Neural progenitor cell (in vitro differentiated cells): ENCODE measurements around the gene DDAH1. TPM values are rescaled to one million over a fixed set of nuclear protein-coding genes. Genes with fewer than 3 reads are reported as not detected.

ENCODE experiments used
- DNase-seq: peaks from one replicate; pipeline ENCODE4 v3.0.0-alpha.2; 2016; ENCODE audit warnings: low spot score
- H2AFZ ChIP-seq: fragments of 200-600 bp; sonication (generic); replicated peaks from 2 replicates; pipeline ENCODE4 v1.6.1; 2016; ENCODE audit warnings: antibody characterized with exemption
- H3F3A ChIP-seq: fragments of 200-600 bp; sonication (generic); 2 replicates; pipeline ENCODE4 v1.6.1; 2016; ENCODE audit warnings: antibody characterized with exemption, low read depth
- H3K27ac ChIP-seq: fragments of 200-600 bp; sonication (generic); 2 replicates; pipeline ENCODE4 v1.5.1; 2016; ENCODE audit warnings: mild to moderate bottlenecking
- H3K27me3 ChIP-seq: fragments of 200-600 bp; sonication (generic); 2 replicates; pipeline ENCODE4 v1.6.1; 2016; ENCODE audit warnings: mild to moderate bottlenecking, moderate library complexity
- H3K36me3 ChIP-seq: fragments of 200-600 bp; sonication (generic); 2 replicates; pipeline ENCODE4 v1.5.1; 2016
- H3K4me1 ChIP-seq: fragments of 200-600 bp; sonication (generic); 2 replicates; pipeline ENCODE4 v1.6.1; 2016; ENCODE audit warnings: mixed run types
- H3K4me2 ChIP-seq: fragments of 200-600 bp; sonication (generic); 2 replicates; pipeline ENCODE4 v1.6.1; 2016
- H3K4me3 ChIP-seq: fragments of 200-600 bp; sonication (generic); 2 replicates; pipeline ENCODE4 v1.5.1; 2016
- H3K79me2 ChIP-seq: fragments of 200-600 bp; sonication (generic); 2 replicates; pipeline ENCODE4 v1.6.1; 2016; ENCODE audit warnings: low read depth
- H3K9ac ChIP-seq: fragments of 200-600 bp; sonication (generic); 2 replicates; pipeline ENCODE4 v1.6.1; 2016
- H3K9me3 ChIP-seq: fragments of 200-600 bp; sonication (generic); 2 replicates; pipeline ENCODE4 v1.5.1; 2016; ENCODE audit warnings: low read depth
- H4K20me1 ChIP-seq: fragments of 200-600 bp; sonication (generic); 2 replicates; pipeline ENCODE4 v1.6.1; 2016; ENCODE audit warnings: low read depth
- H3K27ac Mint-ChIP-seq: 3 replicates; pipeline ENCODE4 v1.8.0; 2021; ENCODE audit warnings: mixed read lengths
- H3K27me3 Mint-ChIP-seq: 2 replicates; pipeline ENCODE4 v1.8.0; 2022; ENCODE audit warnings: low read depth, mild to moderate bottlenecking, inconsistent platforms, moderate library complexity, mixed read lengths; ENCODE audit not compliant: insufficient read depth
- H3K36me3 Mint-ChIP-seq: 3 replicates; pipeline ENCODE4 v1.8.0; 2021; ENCODE audit warnings: mixed read lengths
- H3K4me1 Mint-ChIP-seq: 3 replicates; pipeline ENCODE4 v1.8.0; 2021; ENCODE audit warnings: mixed read lengths
- H3K4me3 Mint-ChIP-seq: 3 replicates; pipeline ENCODE4 v1.8.0; 2021; ENCODE audit warnings: mild to moderate bottlenecking, moderate library complexity, mixed read lengths
- H3K9me3 Mint-ChIP-seq: 3 replicates; pipeline ENCODE4 v1.8.0; 2020; ENCODE audit warnings: mixed read lengths
- CTCF ChIP-seq: fragments of 200-600 bp; sonication (generic); IDR thresholded peaks from 2 replicates; pipeline ENCODE4 v1.5.1; 2017; ENCODE audit warnings: antibody characterized with exemption, mild to moderate bottlenecking
- EZH2 ChIP-seq: fragments of 200-600 bp; sonication (generic); IDR thresholded peaks from 2 replicates; pipeline ENCODE4 v1.6.1; 2017; ENCODE audit warnings: antibody characterized with exemption, mild to moderate bottlenecking, moderate library complexity
- EZH2phosphoT487 ChIP-seq: fragments of 200-600 bp; sonication (generic); IDR thresholded peaks from 2 replicates; pipeline ENCODE4 v1.6.1; 2017; ENCODE audit warnings: antibody characterized with exemption
- total RNA-seq: library from RNA; depleted of rRNA; stranded (reverse); fragments of >200 nt; gene quantifications from 2 replicates; pipeline ENCODE4 v1.2.3, GENCODE V29; 2015; ENCODE audit warnings: low replicate concordance

Gene DDAH1
- total RNA-seq, 1 donor from 2014 or later = 23.1 TPM

- H3K4me2 ChIP-seq = no peak overlapping the region
- H3F3A ChIP-seq = no peaks in the 10 kb centered on the region
- no peak overlapping the region for H3K9ac ChIP-seq
- DNase-seq = no peak
- no peak for TF ChIP-seq EZH2phosphoT487
- TF ChIP-seq EZH2 = no peak
- TF ChIP-seq CTCF = no peak
- no peak overlapping the region for H3K27ac ChIP-seq
- Mint-ChIP-seq H3K36me3 (peaks cover 2% of the 10 kb centered on the region), H3K27me3 (no peaks in the 10 kb centered on the region), H3K4me1 (peaks cover 5% of the 10 kb centered on the region), H3K9me3 (no peaks in the 10 kb centered on the region), H3K4me3 (no peak overlapping the region), H3K27ac (no peak overlapping the region)
- H3K9me3 ChIP-seq = no peaks in the 10 kb centered on the region
- no peaks in the 10 kb centered on the region for H3K79me2 ChIP-seq
- H3K4me3 ChIP-seq = no peak overlapping the region
- H4K20me1 ChIP-seq = no peaks in the 10 kb centered on the region
- no peaks in the 10 kb centered on the region for H3K36me3 ChIP-seq
- H3K4me1 ChIP-seq = no peaks in the 10 kb centered on the region
- H2AFZ ChIP-seq = no peak overlapping the region
- no peaks in the 10 kb centered on the region for H3K27me3 ChIP-seq
These were observed 145.0 kb downstream of the DDAH1 start for GRCh38 chr1:85319931-85320330.

- H3K36me3 Mint-ChIP-seq = peaks cover 2% of the 10 kb centered on the region
- Histone ChIP-seq H4K20me1 (no peaks in the 10 kb centered on the region), H3K27ac (no peak overlapping the region), H3K36me3 (no peaks in the 10 kb centered on the region), H3F3A (no peaks in the 10 kb centered on the region), H3K9me3 (no peaks in the 10 kb centered on the region), H2AFZ (no peak overlapping the region), H3K79me2 (no peaks in the 10 kb centered on the region), H3K4me3 (no peak overlapping the region), H3K27me3 (no peaks in the 10 kb centered on the region), H3K9ac (no peak overlapping the region), H3K4me2 (no peak overlapping the region), H3K4me1 (no peaks in the 10 kb centered on the region)
- peaks cover under 1% of the 10 kb centered on the region for H3K4me1 Mint-ChIP-seq
- no peak overlapping the region for H3K27ac Mint-ChIP-seq
- DNase-seq = no peak
- TF ChIP-seq EZH2phosphoT487 = no peak
- no peak for TF ChIP-seq CTCF
- no peak for TF ChIP-seq EZH2
- no peak overlapping the region for H3K4me3 Mint-ChIP-seq
- H3K27me3 Mint-ChIP-seq = no peaks in the 10 kb centered on the region
- no peaks in the 10 kb centered on the region for H3K9me3 Mint-ChIP-seq
These were observed 145.5 kb downstream of the DDAH1 start for GRCh38 chr1:85319491-85319890.

GRCh38 chr1:85318217-85318616, 146.7 kb downstream of the DDAH1 start:
- Histone ChIP-seq H3K4me3 (no peak overlapping the region), H3F3A (no peaks in the 10 kb centered on the region), H3K4me2 (no peak overlapping the region), H3K36me3 (no peaks in the 10 kb centered on the region), H3K9me3 (no peaks in the 10 kb centered on the region), H3K4me1 (no peaks in the 10 kb centered on the region), H3K79me2 (no peaks in the 10 kb centered on the region), H3K27me3 (no peaks in the 10 kb centered on the region), H4K20me1 (no peaks in the 10 kb centered on the region), H3K9ac (no peak overlapping the region), H3K27ac (no peak overlapping the region), H2AFZ (no peak overlapping the region)
- DNase-seq = no peak
- Mint-ChIP-seq H3K4me1 (no peaks in the 10 kb centered on the region), H3K27ac (no peak overlapping the region), H3K4me3 (no peak overlapping the region), H3K36me3 (peaks cover 2% of the 10 kb centered on the region), H3K27me3 (no peaks in the 10 kb centered on the region), H3K9me3 (no peaks in the 10 kb centered on the region)
- TF ChIP-seq EZH2 (no peak), EZH2phosphoT487 (no peak), CTCF (no peak)

- Histone ChIP-seq H3K36me3 (no peaks in the 10 kb centered on the region), H3K4me3 (no peak overlapping the region), H3K79me2 (no peaks in the 10 kb centered on the region), H3K9me3 (no peaks in the 10 kb centered on the region), H3K9ac (no peak overlapping the region), H4K20me1 (no peaks in the 10 kb centered on the region), H3K4me2 (no peak overlapping the region), H3K27ac (no peak overlapping the region), H3K27me3 (no peaks in the 10 kb centered on the region), H2AFZ (no peak overlapping the region), H3K4me1 (no peaks in the 10 kb centered on the region), H3F3A (no peaks in the 10 kb centered on the region)
- TF ChIP-seq EZH2phosphoT487 (no peak), EZH2 (no peak), CTCF (no peak)
- Mint-ChIP-seq H3K36me3 (peaks cover 2% of the 10 kb centered on the region), H3K27ac (no peak overlapping the region), H3K4me1 (no peaks in the 10 kb centered on the region), H3K9me3 (no peaks in the 10 kb centered on the region), H3K27me3 (no peaks in the 10 kb centered on the region), H3K4me3 (no peak overlapping the region)
- no peak for DNase-seq
These were observed 147.4 kb downstream of the DDAH1 start for GRCh38 chr1:85317560-85317959.
